GM12878 (cell line): ENCODE data around the gene CREG2. TPM values are rescaled to one million over a fixed set of nuclear protein-coding genes. Genes with fewer than 3 reads are reported as not detected.
A peak's percentile ranks its signal among the peaks of the same experiment; 100 is the strongest.

Experiments used
- ATAC-seq: fragments of 200-7000 bp; cut with Tn5 transposase; 3 replicates; pipeline ENCODE4 v1.9.1; 2020; ENCODE audit warnings: mild to moderate bottlenecking, moderate library complexity
- BruUV-seq: library from RNA; stranded (reverse); fragments of 400-500 nt; replicated peaks from 2 replicates; lab custom pipeline; 2021; lab: Mats Ljungman, UMichigan
- CTCF ChIA-PET: fragments of 300-600 bp; sonication (Branson Sonifier 250); formaldehyde crosslinking; extraction: SDS; loops from one replicate; lab custom pipeline; 2021; ENCODE audit warnings: inconsistent platforms; lab: Yijun Ruan, JAX
- POLR2A ChIA-PET: fragments of 350-600 bp; formaldehyde crosslinking; extraction: SDS; loops from one replicate; lab custom pipeline; 2021; ENCODE audit warnings: inconsistent platforms; lab: Charles Lee
- RAD21 ChIA-PET: fragments of 300-600 bp; sonication (Branson Sonifier 250); formaldehyde crosslinking; loops from one replicate; lab custom pipeline; 2023; ENCODE audit warnings: antibody characterized with exemption; ENCODE audit not compliant: unreplicated experiment; lab: Charles Lee
- SMC1A ChIA-PET: fragments of 300-600 bp; sonication (Branson Sonifier 250); formaldehyde crosslinking; loops from one replicate; lab custom pipeline; 2023; ENCODE audit not compliant: unreplicated experiment, uncharacterized antibody; lab: Charles Lee
- DNase-seq: peaks from one replicate; pipeline ENCODE4 v3.0.0-alpha.2; 2011; ENCODE audit warnings: low read depth, low spot score
- FAIRE-seq: peaks from 3 replicates; lab custom pipeline; 2011; peaks lifted over from hg19 to GRCh38; lab: Jason Lieb, UNC
- H2AFZ ChIP-seq: 2 replicates; pipeline ENCODE4 v1.6.0; 2011; ENCODE audit warnings: low read depth, low read length, control low read depth; ENCODE audit not compliant: control insufficient read depth
- H3K27ac ChIP-seq: 2 replicates; pipeline ENCODE4 v1.5.1; 2011; ENCODE audit warnings: control low read depth; ENCODE audit not compliant: control insufficient read depth, insufficient read depth
- H3K27me3 ChIP-seq, 2 experiments: replicated peaks in 1 of 2; 2 replicates each; pipeline versions ENCODE4 v1.6.0 to v1.6.1; 2011; ENCODE audit warnings: low read length in 1 of 2; ENCODE audit not compliant: control insufficient read depth in 2 of 2, insufficient read depth in 2 of 2
- H3K36me3 ChIP-seq, 2 experiments: 2 replicates each; pipeline ENCODE4 v1.5.1; 2011; ENCODE audit warnings: low read length in 1 of 2; ENCODE audit not compliant: control insufficient read depth in 2 of 2, insufficient read depth in 2 of 2
- H3K4me1 ChIP-seq: 2 replicates; pipeline ENCODE4 v1.6.1; 2011; ENCODE audit warnings: mild to moderate bottlenecking, low read length, moderate library complexity, mixed read lengths; ENCODE audit not compliant: control insufficient read depth, insufficient read depth
- H3K4me2 ChIP-seq: 2 replicates; pipeline ENCODE4 v1.6.0; 2011; ENCODE audit warnings: control low read depth; ENCODE audit not compliant: control insufficient read depth, insufficient read depth
- H3K4me3 ChIP-seq: fragments of 200-600 bp; sonication (generic); 2 replicates; pipeline ENCODE4 v1.5.1; 2016
- H3K79me2 ChIP-seq: 2 replicates; pipeline ENCODE4 v1.6.0; 2011; ENCODE audit warnings: low read length; ENCODE audit not compliant: control insufficient read depth, insufficient read depth
- H3K9ac ChIP-seq: 2 replicates; pipeline ENCODE4 v1.8.0; 2011; ENCODE audit warnings: low read length, control low read depth, mixed read lengths; ENCODE audit not compliant: control insufficient read depth, insufficient read depth
- H3K9me3 ChIP-seq: replicated peaks from 3 replicates; pipeline ENCODE4 v1.5.1; 2011; ENCODE audit warnings: mild to moderate bottlenecking, low read length; ENCODE audit not compliant: control insufficient read depth, insufficient read depth
- H4K20me1 ChIP-seq: 2 replicates; pipeline ENCODE4 v1.6.0; 2011; ENCODE audit not compliant: control insufficient read depth, insufficient read depth
- KAT2A ChIP-seq: conservative IDR thresholded peaks from 2 replicates; pipeline ENCODE4 v1.6.1; 2011; ENCODE audit warnings: low read depth, low read length; ENCODE audit not compliant: control insufficient read depth
- NR2C2 ChIP-seq: IDR thresholded peaks from 2 replicates; pipeline ENCODE4 v1.6.1; 2011; ENCODE audit warnings: borderline replicate concordance, low read depth; ENCODE audit not compliant: control insufficient read depth, insufficient read length
- NR2F1 ChIP-seq: fragments of 450-650 bp; conservative IDR thresholded peaks from 2 replicates; pipeline ENCODE4 v1.6.1; 2017; ENCODE audit warnings: mild to moderate bottlenecking
- POU2F2 ChIP-seq: IDR thresholded peaks from 3 replicates; pipeline ENCODE4 v1.6.1; 2011; ENCODE audit warnings: low read depth, mild to moderate bottlenecking, low read length, borderline replicate concordance
- SMARCA5 ChIP-seq: fragments of 450-650 bp; IDR thresholded peaks from 2 replicates; pipeline ENCODE4 v1.6.1; 2017; ENCODE audit warnings: mild to moderate bottlenecking
- STAT3 ChIP-seq: IDR thresholded peaks from 2 replicates; pipeline ENCODE4 v1.6.1; 2011; ENCODE audit warnings: low read depth, low read length, improper control_type of control experiment
- TAF1 ChIP-seq: IDR thresholded peaks from 2 replicates; pipeline ENCODE4 v1.6.1; 2011; ENCODE audit warnings: mild to moderate bottlenecking, low read depth, low read length, borderline replicate concordance
- ZNF622 ChIP-seq: fragments of 450-650 bp; IDR thresholded peaks from 2 replicates; pipeline ENCODE4 v1.6.1; 2017; ENCODE audit warnings: mild to moderate bottlenecking, inconsistent platforms
- WGBS: methylation state at CpG from one replicate; pipeline ENCODE4 v1.1.6; 2016; ENCODE audit warnings: low lambda C conversion rate; ENCODE audit not compliant: insufficient replicate concordance, insufficient coverage; ENCODE audit errors: missing lambda C conversion rate; 5-methylcytosine and 5-hydroxymethylcytosine counted together
- in situ Hi-C: fragments of 300-500 bp; cut with MboI; formaldehyde crosslinking; loops from 9 replicates; pipeline ENCODE4 v1.14.3; 2018; ENCODE audit warnings: mixed read lengths
- intact Hi-C: fragments of 100-400 bp; cut with micrococcal nuclease; formaldehyde crosslinking; loops from one replicate; pipeline ENCODE4 v1.14.2; 2022; ENCODE audit not compliant: unreplicated experiment
- polyA plus RNA-seq, 11 experiments: library from polyadenylated mRNA; depleted of rRNA in 4 of 11; unstranded in 6 of 11; stranded (reverse) in 5 of 11; fragments of >200 nt; fragmentation: Nextera tagmentation in 4 of 11; fragmentation: Illumina TruSeq in 1 of 11; extraction: Ambion mirVana in 4 of 11; extraction: Trizol in 1 of 11; gene quantifications; 1 replicate in 1 of 11; 2 replicates in 10 of 11; pipeline versions ENCODE4 v1.2.1 to v1.2.3, GENCODE V29; 2011 to 2016; ENCODE audit warnings: inconsistent platforms in 2 of 11, missing spikeins in 2 of 11, low read depth in 1 of 11
- total RNA-seq, 4 experiments: library from RNA; depleted of rRNA in 3 of 4; stranded (reverse); fragments of >200 nt in 3 of 4; fragmentation: Illumina TruSeq in 1 of 4; extraction: Trizol in 1 of 4; gene quantifications; 2 replicates each; pipeline versions ENCODE4 v1.2.1 to v1.2.3, GENCODE V29; 2013 to 2021
- TF ChIP-seq, protein P1 (sequence below): IDR thresholded peaks from 2 replicates; pipeline ENCODE4 v1.6.1; 2011; ENCODE audit warnings: borderline replicate concordance, low read depth, mild to moderate bottlenecking, moderate library complexity, low read length; ENCODE audit not compliant: insufficient read depth, poor library complexity, severe bottlenecking
- TF ChIP-seq, protein P2 (sequence below): IDR thresholded peaks from 2 replicates; pipeline ENCODE4 v1.6.1; 2011; ENCODE audit warnings: mild to moderate bottlenecking, low read depth, low read length, moderate library complexity; ENCODE audit not compliant: insufficient replicate concordance

CREG2 gene
- total and polyA plus RNA-seq, 10 of the 15 experiments (the other 5 are each of a cell fraction or from before 2014, with no cell fraction given) = not detected

DNA sequence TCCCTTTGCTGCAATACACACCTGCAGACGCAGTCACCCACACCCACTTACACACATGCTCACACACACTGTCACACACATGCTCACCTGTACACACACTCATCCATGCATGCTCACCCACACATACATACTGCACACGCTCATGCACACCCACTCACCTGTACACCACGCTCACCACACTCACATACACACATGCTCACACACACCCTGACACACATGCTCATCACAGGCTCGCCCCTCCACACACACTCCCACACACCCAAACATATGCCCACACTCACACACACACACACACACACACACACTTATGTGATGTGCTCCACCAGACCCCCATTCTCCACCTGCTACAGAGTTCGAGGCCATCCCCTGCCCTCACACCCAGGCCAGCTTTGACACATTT lies 22.8 kb upstream of the CREG2 start:
- no peak overlapping the region for H3K4me2 ChIP-seq
- H2AFZ ChIP-seq = no peak overlapping the region
- SMC1A ChIA-PET = no interaction called here
- no peak for FAIRE-seq
- in situ Hi-C loops (loop anchor here (25.0 kb wide), 1 partner anchor 1052 kb away; the partner anchor contains the start of gene SLC9A4), intact Hi-C loops (loop anchor here (10.0 kb wide), 1 partner anchor 465 kb away; no protein-coding TSS in a partner anchor)
- no peaks in the 10 kb centered on the region for H3K4me1 ChIP-seq
- 12% methylated on average over 5 of the region's 5 CpGs for WGBS
- RAD21 ChIA-PET = no interaction called here
- no peaks in the 10 kb centered on the region for H4K20me1 ChIP-seq
- H3K9ac ChIP-seq = no peak overlapping the region
- no peaks in the 10 kb centered on the region; a peak in 2 of 4 replicates for H3K27me3 ChIP-seq
- H3K4me3 ChIP-seq = no peak overlapping the region
- no TSS peak for BruUV-seq
- H3K27ac ChIP-seq = no peak overlapping the region
- POLR2A ChIA-PET = no interaction called here
- ATAC-seq = no peak
- no peaks in the 10 kb centered on the region for H3K79me2 ChIP-seq
- TF ChIP-seq NR2C2 (peak; percentile 38), ZNF622 (no peak)
- TF ChIP-seq, protein P1, sequence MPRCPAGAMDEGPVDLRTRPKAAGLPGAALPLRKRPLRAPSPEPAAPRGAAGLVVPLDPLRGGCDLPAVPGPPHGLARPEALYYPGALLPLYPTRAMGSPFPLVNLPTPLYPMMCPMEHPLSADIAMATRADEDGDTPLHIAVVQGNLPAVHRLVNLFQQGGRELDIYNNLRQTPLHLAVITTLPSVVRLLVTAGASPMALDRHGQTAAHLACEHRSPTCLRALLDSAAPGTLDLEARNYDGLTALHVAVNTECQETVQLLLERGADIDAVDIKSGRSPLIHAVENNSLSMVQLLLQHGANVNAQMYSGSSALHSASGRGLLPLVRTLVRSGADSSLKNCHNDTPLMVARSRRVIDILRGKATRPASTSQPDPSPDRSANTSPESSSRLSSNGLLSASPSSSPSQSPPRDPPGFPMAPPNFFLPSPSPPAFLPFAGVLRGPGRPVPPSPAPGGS = peak; percentile 86
- H3K36me3 ChIP-seq = no peaks in the 10 kb centered on the region
- DNase-seq = no peak
- CTCF ChIA-PET = interaction anchor here (0.6 to 1.2 kb wide), 2 partner anchors 9 to 1027 kb away, joined by 3 to 5 read pairs; no protein-coding TSS in a partner anchor
- H3K9me3 ChIP-seq = no peaks in the 10 kb centered on the region

DNA sequence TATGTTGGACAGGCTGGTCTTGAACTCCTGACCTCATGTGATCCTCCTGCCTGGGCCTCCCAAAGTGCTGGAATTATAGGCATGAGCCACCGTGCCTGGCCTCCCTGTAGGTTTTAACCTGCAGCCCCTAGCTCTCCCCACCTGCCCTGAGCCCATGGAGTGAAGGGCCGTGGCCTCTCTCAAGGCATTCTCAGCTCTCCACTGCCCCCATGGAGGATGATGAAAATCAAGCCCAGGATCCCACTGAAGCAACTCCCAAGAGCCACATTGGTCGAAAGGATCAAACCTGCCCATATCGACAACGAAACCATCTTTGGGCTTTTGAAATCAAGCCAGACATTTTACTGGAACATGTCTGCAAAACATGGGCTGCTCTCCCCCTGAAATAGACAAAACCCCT lies 22.4 kb upstream of the CREG2 start:
- no peaks in the 10 kb centered on the region for H3K9me3 ChIP-seq
- no peaks in the 10 kb centered on the region; a peak in 2 of 4 replicates for H3K27me3 ChIP-seq
- H3K27ac ChIP-seq = no peak overlapping the region
- no peak overlapping the region for H3K4me2 ChIP-seq
- no TSS peak for BruUV-seq
- TF ChIP-seq STAT3 = no peak
- TF ChIP-seq SMARCA5 = no peak
- no peak for TF ChIP-seq TAF1
- no peak for TF ChIP-seq KAT2A
- no peak for TF ChIP-seq POU2F2
- TF ChIP-seq NR2F1 = no peak
- TF ChIP-seq, protein P2, sequence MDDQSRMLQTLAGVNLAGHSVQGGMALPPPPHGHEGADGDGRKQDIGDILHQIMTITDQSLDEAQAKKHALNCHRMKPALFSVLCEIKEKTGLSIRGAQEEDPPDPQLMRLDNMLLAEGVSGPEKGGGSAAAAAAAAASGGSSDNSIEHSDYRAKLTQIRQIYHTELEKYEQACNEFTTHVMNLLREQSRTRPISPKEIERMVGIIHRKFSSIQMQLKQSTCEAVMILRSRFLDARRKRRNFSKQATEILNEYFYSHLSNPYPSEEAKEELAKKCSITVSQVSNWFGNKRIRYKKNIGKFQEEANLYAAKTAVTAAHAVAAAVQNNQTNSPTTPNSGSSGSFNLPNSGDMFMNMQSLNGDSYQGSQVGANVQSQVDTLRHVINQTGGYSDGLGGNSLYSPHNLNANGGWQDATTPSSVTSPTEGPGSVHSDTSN = no peak
- no peaks in the 10 kb centered on the region for H3K79me2 ChIP-seq
- DNase-seq (no peak), FAIRE-seq (no peak), ATAC-seq (no peak)
- H3K36me3 ChIP-seq = no peaks in the 10 kb centered on the region
- ChIA-PET POLR2A (no interaction called here), CTCF (interaction anchor here (1.2 kb wide), 1 partner anchor 422 kb away, joined by 4 read pairs; no protein-coding TSS in a partner anchor), RAD21 (no interaction called here), SMC1A (no interaction called here)
- WGBS = 12% methylated on average over 5 of the region's 5 CpGs
- no peak overlapping the region for H3K9ac ChIP-seq
- in situ Hi-C loops = loop anchor here (25.0 kb wide), 1 partner anchor 1053 kb away; the partner anchor contains the start of gene SLC9A4
- no peaks in the 10 kb centered on the region for H4K20me1 ChIP-seq
- no peak overlapping the region for H3K4me3 ChIP-seq
- H3K4me1 ChIP-seq = no peaks in the 10 kb centered on the region
- no peak overlapping the region for H2AFZ ChIP-seq
- intact Hi-C loops = loop anchor here (10.0 kb wide), 2 partner anchors 395 to 465 kb away; no protein-coding TSS in a partner anchor
